NB4 (cell line): ENCODE measurements around the gene MAP4K4.
A peak's percentile ranks its signal among the peaks of the same experiment; 100 is the strongest.

Experiments
- DNase-seq: peaks from one replicate; pipeline ENCODE4 v3.0.0; 2010; ENCODE audit warnings: low read depth
- H3K4me3 ChIP-seq: one replicate; pipeline ENCODE4 v1.5.1; 2011; ENCODE audit warnings: mild to moderate bottlenecking, low read depth, low read length, moderate library complexity
- MYC ChIP-seq: IDR thresholded peaks from 2 replicates; pipeline ENCODE4 v1.6.1; 2011; ENCODE audit warnings: low read depth, low read length
- POLR2A ChIP-seq: IDR thresholded peaks from 2 replicates; pipeline ENCODE4 v1.6.1; 2011; ENCODE audit warnings: mild to moderate bottlenecking; ENCODE audit not compliant: insufficient read length; ENCODE audit errors: extremely low read depth
- TF ChIP-seq, protein P1 (sequence below): IDR thresholded peaks from 2 replicates; pipeline ENCODE4 v1.6.1; 2011; ENCODE audit warnings: low read depth, low read length
- TF ChIP-seq, protein P2 (sequence below): IDR thresholded peaks from one replicate; pipeline ENCODE4 v1.5.1; 2012; ENCODE audit warnings: low read depth, low read length

Gene MAP4K4

DNA sequence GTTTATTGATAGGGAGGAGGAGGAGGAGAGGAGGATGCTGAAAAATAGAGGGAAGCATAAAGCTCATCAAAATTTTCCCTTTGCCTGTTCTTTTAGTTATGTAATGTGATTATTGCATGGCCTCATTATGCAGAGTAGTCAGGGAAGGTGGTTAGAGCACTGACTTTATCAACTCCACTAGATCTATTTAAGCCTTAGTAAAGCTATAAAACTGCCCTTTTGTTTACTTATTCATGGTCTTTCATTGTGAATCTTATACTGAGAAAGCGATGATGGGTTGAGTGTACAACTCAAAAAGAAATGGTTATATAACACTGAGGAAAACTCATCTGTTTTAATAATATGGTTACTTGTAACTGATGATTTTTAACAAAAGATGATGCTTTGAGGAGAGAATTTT, 81.7 kb downstream of the MAP4K4 start:
- TF ChIP-seq, protein P1, sequence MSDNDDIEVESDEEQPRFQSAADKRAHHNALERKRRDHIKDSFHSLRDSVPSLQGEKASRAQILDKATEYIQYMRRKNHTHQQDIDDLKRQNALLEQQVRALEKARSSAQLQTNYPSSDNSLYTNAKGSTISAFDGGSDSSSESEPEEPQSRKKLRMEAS, result no peak
- no peak for TF ChIP-seq MYC
- no peak for TF ChIP-seq POLR2A
- TF ChIP-seq, protein P2, sequence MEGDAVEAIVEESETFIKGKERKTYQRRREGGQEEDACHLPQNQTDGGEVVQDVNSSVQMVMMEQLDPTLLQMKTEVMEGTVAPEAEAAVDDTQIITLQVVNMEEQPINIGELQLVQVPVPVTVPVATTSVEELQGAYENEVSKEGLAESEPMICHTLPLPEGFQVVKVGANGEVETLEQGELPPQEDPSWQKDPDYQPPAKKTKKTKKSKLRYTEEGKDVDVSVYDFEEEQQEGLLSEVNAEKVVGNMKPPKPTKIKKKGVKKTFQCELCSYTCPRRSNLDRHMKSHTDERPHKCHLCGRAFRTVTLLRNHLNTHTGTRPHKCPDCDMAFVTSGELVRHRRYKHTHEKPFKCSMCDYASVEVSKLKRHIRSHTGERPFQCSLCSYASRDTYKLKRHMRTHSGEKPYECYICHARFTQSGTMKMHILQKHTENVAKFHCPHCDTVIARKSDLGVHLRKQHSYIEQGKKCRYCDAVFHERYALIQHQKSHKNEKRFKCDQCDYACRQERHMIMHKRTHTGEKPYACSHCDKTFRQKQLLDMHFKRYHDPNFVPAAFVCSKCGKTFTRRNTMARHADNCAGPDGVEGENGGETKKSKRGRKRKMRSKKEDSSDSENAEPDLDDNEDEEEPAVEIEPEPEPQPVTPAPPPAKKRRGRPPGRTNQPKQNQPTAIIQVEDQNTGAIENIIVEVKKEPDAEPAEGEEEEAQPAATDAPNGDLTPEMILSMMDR, result no peak
- no peak overlapping the region for H3K4me3 ChIP-seq

DNA sequence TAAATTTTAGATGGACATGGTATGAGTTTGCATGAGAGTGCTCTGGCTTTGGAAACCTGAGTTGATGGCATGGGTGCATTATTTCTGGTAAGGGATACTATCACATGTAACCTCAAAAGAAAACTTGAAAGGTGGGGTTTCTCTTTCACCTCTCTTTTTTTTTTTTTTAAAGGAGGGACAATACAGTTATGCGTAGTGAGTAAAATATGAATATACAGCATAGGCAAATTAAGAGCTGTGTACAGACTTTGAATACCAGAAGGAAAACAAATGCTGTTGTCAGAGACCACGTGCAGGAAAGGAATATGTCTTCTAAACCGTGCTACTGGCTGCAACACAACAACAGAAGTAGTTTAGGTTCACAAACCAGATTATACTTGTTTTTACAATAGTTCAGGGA, 82.1 kb downstream of the MAP4K4 start:
- H3K4me3 ChIP-seq, result no peak overlapping the region
- TF ChIP-seq, protein P1, result no peak
- TF ChIP-seq MYC, result no peak
- no peak for TF ChIP-seq POLR2A
- TF ChIP-seq, protein P2, result no peak
- no peak for DNase-seq

More for the DNA sequence above, 81.7 kb downstream of the MAP4K4 start:
- no peak for DNase-seq

DNA sequence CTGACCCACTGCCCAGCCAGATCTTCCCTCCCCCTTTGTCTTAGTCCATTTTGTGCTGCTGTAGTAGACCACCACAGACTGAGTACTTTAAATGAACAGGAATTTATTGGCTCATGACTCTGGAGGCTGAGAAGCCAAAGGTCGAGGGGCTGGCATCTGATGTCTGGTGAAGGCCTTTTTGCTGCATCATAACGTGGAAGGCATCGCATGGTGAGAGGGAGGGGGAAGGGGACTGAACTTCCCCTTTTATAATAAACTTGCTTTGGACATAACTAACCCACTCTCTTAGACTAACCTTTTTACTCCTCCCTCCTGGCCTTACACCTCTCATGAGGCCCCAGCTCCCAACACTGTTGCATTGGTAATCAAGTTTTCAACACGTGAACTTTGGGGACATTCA, 83.8 kb downstream of the MAP4K4 start:
- H3K4me3 ChIP-seq, result no peak overlapping the region
- DNase-seq, result peak; percentile 91
- TF ChIP-seq, protein P1, result peak; percentile 57
- no peak for TF ChIP-seq POLR2A
- TF ChIP-seq MYC, result peak; percentile 50; the same call in 1 of the 2 replicates

DNA sequence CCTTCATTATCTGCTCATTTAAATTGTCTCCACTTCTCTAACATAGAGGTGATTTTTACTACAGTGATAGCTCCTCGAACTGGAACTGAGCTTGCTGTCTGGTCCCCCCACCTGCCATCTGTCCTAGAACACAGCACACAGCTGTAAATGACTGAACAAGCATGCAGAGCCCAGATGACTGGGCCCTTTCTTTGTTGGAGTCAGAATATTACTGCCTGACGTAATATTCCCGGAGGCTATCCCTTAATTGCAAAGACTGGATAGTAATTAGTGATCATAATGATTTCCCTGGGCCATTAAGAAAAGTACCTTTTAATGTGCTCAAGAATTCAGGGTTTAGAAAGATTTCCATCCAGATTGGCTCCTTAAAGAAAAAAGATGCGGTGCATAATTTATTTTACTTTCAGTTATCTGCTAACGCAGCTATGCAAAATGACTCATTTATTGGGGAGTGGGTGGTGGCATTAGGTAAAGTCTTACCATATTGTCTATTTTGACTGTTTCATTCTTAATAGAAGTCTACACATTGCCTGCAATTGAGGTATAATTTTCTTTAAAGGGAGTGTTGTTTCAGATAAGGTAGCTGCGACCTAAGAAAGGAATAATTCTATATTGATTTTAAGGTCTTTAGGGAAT, 84.4 kb downstream of the MAP4K4 start:
- no peak overlapping the region for H3K4me3 ChIP-seq
- no peak for DNase-seq
- TF ChIP-seq, protein P1, result no peak
- TF ChIP-seq MYC, result no peak
- TF ChIP-seq, protein P2, result no peak
- TF ChIP-seq POLR2A, result no peak

DNA sequence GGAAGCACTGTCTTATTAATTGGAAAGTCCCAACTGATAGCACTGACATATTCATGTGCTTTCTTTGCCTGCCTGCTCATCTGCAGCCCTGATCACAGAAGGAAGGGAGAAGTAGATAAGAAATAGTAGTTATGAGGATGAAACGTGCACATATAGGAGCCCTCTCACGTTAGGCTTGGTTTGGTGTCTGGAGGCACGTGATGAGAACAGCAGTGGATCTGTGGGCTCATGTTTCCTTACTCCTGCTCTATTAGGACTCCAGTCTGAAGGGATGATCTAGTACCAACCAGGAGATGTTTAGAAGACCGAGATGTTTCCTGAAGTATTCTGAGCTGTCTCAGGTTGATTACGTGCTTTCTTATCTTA, 84.9 kb downstream of the MAP4K4 start:
- no peak for DNase-seq
- H3K4me3 ChIP-seq, result no peak overlapping the region
- TF ChIP-seq, protein P1, result no peak
- TF ChIP-seq, protein P2, result no peak
- TF ChIP-seq POLR2A (no peak), MYC (no peak)

DNA sequence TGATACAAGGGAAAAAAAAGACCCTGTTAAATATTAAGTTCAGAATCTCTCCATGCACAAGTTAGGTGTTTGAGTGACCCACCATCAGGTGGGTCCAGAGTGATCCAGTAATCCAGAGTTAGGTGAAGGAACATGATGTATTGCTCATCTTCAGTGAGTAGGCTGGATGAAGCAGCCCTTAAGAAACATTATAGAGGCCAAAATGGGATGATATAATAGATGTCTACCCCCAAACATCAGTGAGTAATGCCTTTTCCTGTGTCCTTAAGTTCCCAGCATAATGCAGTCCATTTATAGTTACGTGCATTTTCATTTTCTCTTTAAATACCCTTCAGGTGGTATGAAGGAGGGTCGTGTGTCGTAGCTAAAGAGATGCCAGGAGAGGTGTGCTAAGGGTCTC, 89.6 kb downstream of the MAP4K4 start:
- H3K4me3 ChIP-seq, result no peak overlapping the region
- TF ChIP-seq POLR2A (no peak), MYC (no peak)
- TF ChIP-seq, protein P2, result no peak
- TF ChIP-seq, protein P1, result no peak
- no peak for DNase-seq
